H1 (cell line): Measurements from ENCODE around the gene GATB. TPM values are rescaled to one million over a fixed set of nuclear protein-coding genes. Genes with fewer than 3 reads are reported as not detected.

ENCODE experiments used
- CTCF ChIA-PET: fragments of 300-600 bp; sonication (Branson Sonifier 250); formaldehyde crosslinking; loops from one replicate; lab custom pipeline; 2021; ENCODE audit not compliant: partially characterized antibody; lab: Charles Lee
- POLR2A ChIA-PET: fragments of 300-600 bp; sonication (Branson Sonifier 250); formaldehyde crosslinking; loops from one replicate; lab custom pipeline; 2021; ENCODE audit warnings: inconsistent platforms; ENCODE audit not compliant: partially characterized antibody; lab: Charles Lee
- DNase-seq, 2 experiments: peaks; one replicate each; pipeline versions ENCODE4 v3.0.0 to v3.0.0-alpha.2; 2010 to 2022; ENCODE audit warnings: low spot score in 2 of 2, low read depth in 1 of 2, mixed read lengths in 1 of 2
- FAIRE-seq: peaks from 2 replicates; lab custom pipeline; 2011; peaks lifted over from hg19 to GRCh38; lab: Jason Lieb, UNC
- H2AFZ ChIP-seq: 2 replicates; pipeline ENCODE4 v1.8.1; 2012; ENCODE audit warnings: low read length, inconsistent platforms
- H2AK5ac ChIP-seq: 2 replicates; pipeline ENCODE4 v1.6.1; 2013; ENCODE audit warnings: low read depth, low read length
- H2BK120ac ChIP-seq: replicated peaks from 2 replicates; pipeline ENCODE3; 2013; ENCODE audit warnings: low read depth, low read length, inconsistent platforms
- H2BK12ac ChIP-seq: 2 replicates; pipeline ENCODE4 v1.6.1; 2013; ENCODE audit warnings: low read depth, low read length
- H2BK15ac ChIP-seq: 2 replicates; pipeline ENCODE4 v1.6.1; 2013; ENCODE audit warnings: low read length
- H2BK20ac ChIP-seq: 2 replicates; pipeline ENCODE4 v1.6.1; 2013; ENCODE audit warnings: low read length
- H2BK5ac ChIP-seq: 2 replicates; pipeline ENCODE4 v1.6.1; 2013; ENCODE audit warnings: low read depth, low read length
- H3K14ac ChIP-seq: 2 replicates; pipeline ENCODE4 v1.6.1; 2013; ENCODE audit warnings: inconsistent platforms; ENCODE audit not compliant: insufficient read length
- H3K18ac ChIP-seq: 2 replicates; pipeline ENCODE4 v1.6.1; 2013; ENCODE audit warnings: low read length; ENCODE audit errors: extremely low read depth
- H3K23ac ChIP-seq: 2 replicates; pipeline ENCODE4 v1.6.1; 2013; ENCODE audit warnings: inconsistent platforms; ENCODE audit not compliant: insufficient read length
- H3K23me2 ChIP-seq: 2 replicates; pipeline ENCODE4 v1.6.1; 2013; ENCODE audit warnings: low read depth, low read length
- H3K27ac ChIP-seq: 2 replicates; pipeline ENCODE4 v1.6.1; 2011; ENCODE audit warnings: low read depth, low read length, inconsistent platforms
- H3K27me3 ChIP-seq, 4 experiments: replicated peaks in 1 of 4; 1 replicate in 1 of 4; 2 replicates in 3 of 4; pipeline versions ENCODE4 v1.6.1 to v1.8.1; 2011 to 2013; ENCODE audit warnings: low read length in 3 of 4, mild to moderate bottlenecking in 3 of 4, inconsistent platforms in 2 of 4, mixed read lengths in 2 of 4, moderate library complexity in 1 of 4; ENCODE audit not compliant: control insufficient read depth in 3 of 4, insufficient read depth in 3 of 4; ENCODE audit errors: extremely low read depth in 1 of 4
- H3K36me3 ChIP-seq, 4 experiments: 2 replicates each; pipeline versions ENCODE4 v1.6.1 to v1.8.1; 2011 to 2013; ENCODE audit warnings: mild to moderate bottlenecking in 4 of 4, low read length in 3 of 4, moderate library complexity in 2 of 4, control low read depth in 1 of 4, inconsistent platforms in 1 of 4; ENCODE audit not compliant: insufficient read depth in 4 of 4, control insufficient read depth in 2 of 4
- H3K4ac ChIP-seq: replicated peaks from 2 replicates; pipeline ENCODE3; 2013; ENCODE audit warnings: low read length, low read depth, mixed read lengths, inconsistent platforms; ENCODE audit not compliant: insufficient read length
- H3K4me1 ChIP-seq, 4 experiments: replicated peaks in 1 of 4; 1 replicate in 1 of 4; 2 replicates in 3 of 4; pipeline versions ENCODE4 v1.6.1 to v1.8.1; 2011 to 2013; ENCODE audit warnings: low read length in 3 of 4, inconsistent platforms in 2 of 4, mixed read lengths in 1 of 4; ENCODE audit not compliant: insufficient read depth in 4 of 4, control insufficient read depth in 3 of 4
- H3K4me2 ChIP-seq, 2 experiments: 2 replicates each; pipeline versions ENCODE4 v1.6.1 to v1.8.1; 2011 to 2013; ENCODE audit warnings: low read depth in 2 of 2, low read length in 2 of 2, control low read depth in 1 of 2, inconsistent platforms in 1 of 2, mild to moderate bottlenecking in 1 of 2; ENCODE audit not compliant: insufficient read depth in 1 of 2
- H3K4me3 ChIP-seq, 4 experiments: fragments of 200-600, 300-600 bp in 1 of 4; sonication (generic), shearing (Covaris generic), sonication (Bioruptor Twin) in 1 of 4; 2 replicates each; pipeline versions ENCODE4 v1.5.1 to v1.8.1; 2011 to 2016; ENCODE audit warnings: low read length in 4 of 4, low read depth in 3 of 4, control low read depth in 2 of 4, inconsistent platforms in 2 of 4, mild to moderate bottlenecking in 2 of 4, mixed read lengths in 1 of 4, moderate library complexity in 1 of 4; ENCODE audit not compliant: insufficient read depth in 2 of 4; ENCODE audit errors: extremely low read depth in 1 of 4
- H3K56ac ChIP-seq: replicated peaks from 2 replicates; pipeline ENCODE3; 2013; ENCODE audit warnings: low read depth, mild to moderate bottlenecking, mixed read lengths, low read length, inconsistent platforms; ENCODE audit not compliant: insufficient read length
- H3K79me1 ChIP-seq: 2 replicates; pipeline ENCODE4 v1.6.1; 2013; ENCODE audit warnings: low read depth, low read length, control low read depth
- H3K79me2 ChIP-seq, 2 experiments: 2 replicates each; pipeline versions ENCODE4 v1.6.1 to v1.8.1; 2012 to 2013; ENCODE audit warnings: low read length in 2 of 2, mild to moderate bottlenecking in 2 of 2, inconsistent platforms in 1 of 2; ENCODE audit not compliant: insufficient read depth in 2 of 2, control insufficient read depth in 1 of 2
- H3K9ac ChIP-seq, 4 experiments: replicated peaks in 1 of 4; 1 replicate in 1 of 4; 2 replicates in 3 of 4; pipeline versions ENCODE4 v1.6.1 to v1.8.1; 2011 to 2013; ENCODE audit warnings: low read depth in 3 of 4, low read length in 3 of 4, control low read depth in 2 of 4, mild to moderate bottlenecking in 2 of 4, moderate library complexity in 2 of 4, inconsistent platforms in 1 of 4; ENCODE audit errors: extremely low read depth in 1 of 4
- H3K9me3 ChIP-seq, 2 experiments: 2 replicates each; pipeline versions ENCODE4 v1.6.1 to v1.8.1; 2012 to 2013; ENCODE audit warnings: mild to moderate bottlenecking in 2 of 2, moderate library complexity in 2 of 2, control low read depth in 1 of 2, inconsistent platforms in 1 of 2, low read depth in 1 of 2, low read length in 1 of 2, mixed read lengths in 1 of 2; ENCODE audit not compliant: insufficient read depth in 2 of 2
- H4K20me1 ChIP-seq, 2 experiments: replicated peaks in 1 of 2; 2 replicates each; pipeline versions ENCODE3 to v1.8.1; 2011 to 2013; ENCODE audit warnings: inconsistent platforms in 2 of 2, low read length in 2 of 2, mild to moderate bottlenecking in 1 of 2; ENCODE audit not compliant: insufficient read depth in 2 of 2, control insufficient read depth in 1 of 2
- H4K5ac ChIP-seq: 2 replicates; pipeline ENCODE4 v1.6.1; 2013; ENCODE audit warnings: low read length, low read depth, mixed read lengths, inconsistent platforms; ENCODE audit not compliant: insufficient read length
- H4K8ac ChIP-seq: 2 replicates; pipeline ENCODE4 v1.8.0; 2013; ENCODE audit warnings: mild to moderate bottlenecking, moderate library complexity, low read length, inconsistent platforms; ENCODE audit not compliant: insufficient read depth; ENCODE audit errors: extremely low read depth
- H4K91ac ChIP-seq: replicated peaks from 2 replicates; pipeline ENCODE3; 2013; ENCODE audit warnings: low read length, mixed read lengths, inconsistent platforms; ENCODE audit not compliant: insufficient read length
- CEBPB ChIP-seq: IDR thresholded peaks from 2 replicates; pipeline ENCODE4 v1.6.1; 2012; ENCODE audit warnings: low read depth, low read length
- GABPA ChIP-seq: IDR thresholded peaks from 2 replicates; pipeline ENCODE4 v1.6.1; 2011; ENCODE audit warnings: mild to moderate bottlenecking, low read length, moderate library complexity, borderline replicate concordance; ENCODE audit not compliant: insufficient read depth
- POLR2A ChIP-seq, 2 experiments: IDR thresholded peaks; 1 replicate in 1 of 2; 2 replicates in 1 of 2; pipeline ENCODE4 v1.6.1; 2011; ENCODE audit warnings: low read depth in 2 of 2, low read length in 2 of 2, mild to moderate bottlenecking in 2 of 2; ENCODE audit errors: control extremely low read depth in 1 of 2
- WGBS, 2 experiments: shearing (Covaris generic) in 1 of 2; methylation state at CpG; one replicate each; pipeline versions ENCODE4 v1.1.6 to v1.1.7; 2013 to 2015; ENCODE audit warnings: low lambda C conversion rate in 2 of 2, mixed read lengths in 2 of 2, inconsistent platforms in 1 of 2, low coverage in 1 of 2, missing lambda C conversion rate in 1 of 2; ENCODE audit not compliant: insufficient replicate concordance in 2 of 2, insufficient coverage in 1 of 2, insufficient read length in 1 of 2; ENCODE audit errors: extremely low coverage in 1 of 2, missing lambda C conversion rate in 1 of 2; 5-methylcytosine and 5-hydroxymethylcytosine counted together
- polyA plus RNA-seq, 7 experiments: library from polyadenylated mRNA; depleted of rRNA in 3 of 7; stranded (reverse) in 5 of 7; unstranded in 2 of 7; fragments of >200 nt in 5 of 7; fragments of 200-250 nt in 2 of 7; gene quantifications; 1 replicate in 5 of 7; 2 replicates in 1 of 7; 4 replicates in 1 of 7; pipeline versions ENCODE4 v1.2.1 to v1.2.3, GENCODE V29; 2011 to 2013; ENCODE audit warnings: missing spikeins in 2 of 7, mixed read lengths in 2 of 7
- total RNA-seq: library from RNA; stranded (reverse); fragmentation: NEBNext Ultra II Directional; extraction: Animal tissue kit (Norgen Biotek cat#: 25700); gene quantifications from 2 replicates; pipeline ENCODE4 v1.2.1, GENCODE V29; 2021

GATB gene
- total and polyA plus RNA-seq, 2 of the 8 experiments (the other 6 are each of a cell fraction or from before 2014, with no cell fraction given), result 15.3 to 18.0 TPM

- no peak for DNase-seq
- peak overlapping the region in 1 of 4 experiments; percentile 8; a peak in 1 of 8 replicates for H3K4me3 ChIP-seq
- no peaks in the 10 kb centered on the region for H3K79me2 ChIP-seq
- H2BK120ac ChIP-seq, result peak overlapping the region; percentile 13
- H3K18ac ChIP-seq, result no peak overlapping the region; the same call in 1 of the 2 replicates
- peak overlapping the region in 1 of 2 experiments; percentile 9; a peak in 1 of 4 replicates for H3K4me2 ChIP-seq
- no peak overlapping the region for H2BK20ac ChIP-seq
- no peak overlapping the region for H3K27ac ChIP-seq
- H3K9me3 ChIP-seq, result no peaks in the 10 kb centered on the region; a peak in 1 of 4 replicates
- H4K20me1 ChIP-seq, result no peaks in the 10 kb centered on the region
- H4K91ac ChIP-seq, result no peak overlapping the region
- H3K27me3 ChIP-seq, result peaks cover 0 to 3% (median 0%) of the 10 kb centered on the region in 4 experiments; a peak in 1 of 7 replicates
- H3K36me3 ChIP-seq, result no peaks in the 10 kb centered on the region; a peak in 1 of 8 replicates
- H2BK15ac ChIP-seq, result no peak overlapping the region
- ChIA-PET CTCF (interaction anchor here (1.6 kb wide), 1 partner anchor 16 kb away, joined by 8 read pairs; no protein-coding TSS in a partner anchor), POLR2A (interaction anchor here (0.7 to 1.4 kb wide), 2 partner anchors 424 to 681 kb away, joined by 3 read pairs; no protein-coding TSS in a partner anchor)
- peaks cover 0 to 23% (median 9%) of the 10 kb centered on the region in 4 experiments; a peak in 4 of 7 replicates for H3K4me1 ChIP-seq
- H3K56ac ChIP-seq, result no peak overlapping the region
- H3K4ac ChIP-seq, result no peak overlapping the region
- no peaks in the 10 kb centered on the region for H3K79me1 ChIP-seq
- H2AK5ac ChIP-seq, result no peak overlapping the region
- H3K23me2 ChIP-seq, result no peaks in the 10 kb centered on the region
- 0 out of 2 replicates have a peak overlapping the region, but pooled peaks have one; percentile 26 for H2BK5ac ChIP-seq
- H2BK12ac ChIP-seq, result no peak overlapping the region
- no peak for FAIRE-seq
- no peak overlapping the region for H3K14ac ChIP-seq
- no peak overlapping the region for H3K9ac ChIP-seq
- H4K5ac ChIP-seq, result no peak overlapping the region
- TF ChIP-seq POLR2A (IDR thresholded peaks at IDR 0.05; ENCODE audit: control extremely low read depth in 1 of 2, low read depth in 2 of 2, low read length in 2 of 2) (no peak), GABPA (no peak), CEBPB (no peak)
- H4K8ac ChIP-seq, result no peak overlapping the region
- 98% methylated on average over 2 of the region's 2 CpGs; no CpG with 5 or more reads in 1 of the 2 experiments for WGBS, 2 experiments
- no peak overlapping the region for H3K23ac ChIP-seq
- no peak overlapping the region for H2AFZ ChIP-seq
These were observed 25.3 kb upstream of the GATB start for GRCh38 chr4:151786158-151786495.
